ENCODE measurements around the gene DMKN.

The DMKN gene

DNA sequence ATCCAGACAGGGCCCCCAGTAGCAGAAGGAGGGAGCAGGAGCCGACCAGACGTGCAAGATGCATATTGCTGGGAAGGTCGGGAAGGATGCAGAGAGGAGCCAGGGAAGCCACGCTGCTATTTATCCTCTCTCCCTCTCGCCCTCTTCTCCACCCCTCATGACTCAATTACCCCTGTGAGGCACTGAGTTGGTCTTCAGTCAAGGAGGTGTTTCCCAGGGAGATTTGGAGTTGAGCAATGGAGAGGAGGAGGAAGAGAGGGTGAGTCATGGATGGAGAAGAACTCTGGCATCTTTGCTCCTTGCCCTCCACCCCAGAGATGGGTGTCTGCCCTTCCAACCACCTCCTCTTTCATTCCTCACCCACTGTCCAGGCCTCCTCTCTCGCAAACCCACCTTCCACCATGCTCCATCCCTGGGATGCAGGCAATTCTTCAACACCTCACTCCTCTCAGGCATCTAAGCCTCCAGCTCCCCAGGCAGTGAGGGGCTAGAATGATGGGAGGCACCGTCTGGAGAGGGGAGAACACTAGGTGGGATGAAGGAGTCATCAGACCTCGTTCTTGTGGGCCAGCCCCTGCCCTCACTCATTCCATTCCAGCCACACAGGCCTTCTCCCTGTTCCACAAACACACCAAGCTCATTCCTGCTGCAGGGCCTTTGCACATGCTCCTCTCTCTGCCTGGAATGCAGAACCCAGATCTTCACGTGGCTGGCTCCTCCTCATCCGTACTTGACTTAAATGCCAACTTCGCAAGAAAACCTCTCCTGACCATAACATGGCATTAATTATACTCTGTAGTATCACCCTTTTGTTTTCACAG lies 15.0 kb upstream of the DMKN start, which contains the start of gene SBSN:
SBSN (minus strand) TSS at position 94 of the 821 bp plus-strand sequence; CDS start at position 64, 30 bp downstream.
- no peaks in the 10 kb centered on the region for H4K20me1 ChIP-seq (ENCODE audit: control insufficient read depth, insufficient read depth, low read depth, low read length)
- no peaks in the 10 kb centered on the region for H3K36me3 ChIP-seq (ENCODE audit: control insufficient read depth, low read length)
- no peaks in the 10 kb centered on the region for H3K9me2 ChIP-seq (replicated peaks; ENCODE audit: control insufficient read depth, low read length)
- H3K27me3 ChIP-seq (ENCODE audit: control insufficient read depth, low read length) = peaks cover 19% of the 10 kb centered on the region; the same call in 1 of the 2 replicates
- no peak within 1 kb of the TSS for H3K27ac ChIP-seq (ENCODE audit: low read depth, low read length)
- H3K4me1 ChIP-seq (ENCODE audit: control insufficient read depth, low read length) = no peaks in the 10 kb centered on the region
- no peaks in the 10 kb centered on the region for H3F3A ChIP-seq (ENCODE audit: control insufficient read depth, insufficient read depth)
- TF ChIP-seq, protein P1, sequence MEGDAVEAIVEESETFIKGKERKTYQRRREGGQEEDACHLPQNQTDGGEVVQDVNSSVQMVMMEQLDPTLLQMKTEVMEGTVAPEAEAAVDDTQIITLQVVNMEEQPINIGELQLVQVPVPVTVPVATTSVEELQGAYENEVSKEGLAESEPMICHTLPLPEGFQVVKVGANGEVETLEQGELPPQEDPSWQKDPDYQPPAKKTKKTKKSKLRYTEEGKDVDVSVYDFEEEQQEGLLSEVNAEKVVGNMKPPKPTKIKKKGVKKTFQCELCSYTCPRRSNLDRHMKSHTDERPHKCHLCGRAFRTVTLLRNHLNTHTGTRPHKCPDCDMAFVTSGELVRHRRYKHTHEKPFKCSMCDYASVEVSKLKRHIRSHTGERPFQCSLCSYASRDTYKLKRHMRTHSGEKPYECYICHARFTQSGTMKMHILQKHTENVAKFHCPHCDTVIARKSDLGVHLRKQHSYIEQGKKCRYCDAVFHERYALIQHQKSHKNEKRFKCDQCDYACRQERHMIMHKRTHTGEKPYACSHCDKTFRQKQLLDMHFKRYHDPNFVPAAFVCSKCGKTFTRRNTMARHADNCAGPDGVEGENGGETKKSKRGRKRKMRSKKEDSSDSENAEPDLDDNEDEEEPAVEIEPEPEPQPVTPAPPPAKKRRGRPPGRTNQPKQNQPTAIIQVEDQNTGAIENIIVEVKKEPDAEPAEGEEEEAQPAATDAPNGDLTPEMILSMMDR (IDR thresholded peaks at IDR 0.05; ENCODE audit: low read depth, low read length, poor library complexity, severe bottlenecking) = no peak
- no peak for TF ChIP-seq EZH2phosphoT487 (IDR thresholded peaks at IDR 0.05; ENCODE audit: borderline replicate concordance, low read length)
- no peak within 1 kb of the TSS for H3K4me3 ChIP-seq (ENCODE audit: low read length)
- no peak within 1 kb of the TSS for H3K4me2 ChIP-seq (ENCODE audit: low read length)
- H3K9me3 ChIP-seq (ENCODE audit: control insufficient read depth, insufficient read depth, low read length) = no peaks in the 10 kb centered on the region
- H3K79me2 ChIP-seq (ENCODE audit: control insufficient read depth, low read length) = no peaks in the 10 kb centered on the region

DNA sequence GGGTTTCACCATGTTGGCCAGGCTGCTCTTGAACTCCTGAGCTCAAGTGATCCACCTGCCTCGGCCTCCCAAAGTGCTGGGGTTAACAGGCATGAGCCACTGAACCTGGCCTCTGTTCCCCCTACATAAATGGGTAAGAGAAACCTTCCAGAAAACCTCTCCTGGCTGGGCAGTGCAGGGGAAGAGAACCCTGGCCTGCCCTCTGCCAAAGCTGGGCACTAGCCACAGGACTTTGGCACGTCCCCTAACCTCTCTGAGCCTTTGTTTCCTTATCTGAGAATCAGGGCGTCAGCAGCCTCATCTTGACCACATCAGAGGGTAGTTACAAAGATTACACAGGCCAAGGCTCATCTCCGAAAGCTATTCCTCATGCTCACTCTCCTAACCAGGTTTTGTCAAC lies 12.4 kb upstream of the DMKN start:
- Histone ChIP-seq H3K9me3 (ENCODE audit: control insufficient read depth, insufficient read depth, low read length) (no peaks in the 10 kb centered on the region), H3K27me3 (ENCODE audit: control insufficient read depth, low read length) (peaks cover 19% of the 10 kb centered on the region; the same call in 1 of the 2 replicates)
- no peak for TF ChIP-seq EZH2phosphoT487 (IDR thresholded peaks at IDR 0.05; ENCODE audit: borderline replicate concordance, low read length)
- TF ChIP-seq, protein P1 (IDR thresholded peaks at IDR 0.05; ENCODE audit: low read depth, low read length, poor library complexity, severe bottlenecking) = no peak

DNA sequence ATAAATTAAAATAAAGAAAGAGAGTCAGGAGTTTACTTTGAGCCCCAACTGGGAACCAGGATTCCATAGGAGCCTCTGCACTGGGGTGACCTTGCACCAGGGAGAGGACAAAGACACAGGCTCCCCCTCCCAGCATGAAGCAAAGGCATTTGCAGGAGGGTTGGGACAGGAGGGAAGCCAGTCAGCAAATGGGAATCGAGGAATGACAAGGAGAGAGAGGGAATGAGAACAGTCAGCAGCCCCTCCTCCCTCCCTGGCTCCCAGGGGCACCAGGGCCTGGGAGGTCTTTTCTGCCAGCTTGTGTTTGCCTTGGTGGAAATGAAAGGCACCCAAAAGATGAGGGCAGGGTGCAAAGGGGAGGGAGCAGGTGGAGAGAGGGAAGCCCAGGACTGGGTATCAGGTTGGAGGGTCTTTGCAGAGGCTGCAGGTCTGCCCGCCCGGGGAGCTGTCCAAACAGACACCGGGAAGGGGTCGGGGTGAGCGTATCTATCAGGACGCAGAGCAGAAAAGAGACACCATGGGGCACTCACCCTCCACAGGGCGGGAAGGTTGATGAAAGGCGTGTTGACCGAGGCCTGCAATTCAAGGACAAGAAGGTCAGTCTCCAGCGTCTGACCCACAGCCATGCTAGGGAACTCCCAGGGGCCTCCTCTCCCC lies 10.9 kb upstream of the DMKN start:
- H3K4me3 ChIP-seq (ENCODE audit: low read length) = no peak overlapping the region

More for the DNA sequence above, 12.4 kb upstream of the DMKN start:
- Histone ChIP-seq H4K20me1 (ENCODE audit: control insufficient read depth, insufficient read depth, low read depth, low read length) (no peaks in the 10 kb centered on the region), H3K4me2 (ENCODE audit: low read length) (no peak overlapping the region), H3K4me1 (ENCODE audit: control insufficient read depth, low read length) (no peaks in the 10 kb centered on the region), H3K79me2 (ENCODE audit: control insufficient read depth, low read length) (no peaks in the 10 kb centered on the region), H3K36me3 (ENCODE audit: control insufficient read depth, low read length) (no peaks in the 10 kb centered on the region), H3K27ac (ENCODE audit: low read depth, low read length) (no peak overlapping the region), H3F3A (ENCODE audit: control insufficient read depth, insufficient read depth) (no peaks in the 10 kb centered on the region), H3K9me2 (replicated peaks; ENCODE audit: control insufficient read depth, low read length) (no peaks in the 10 kb centered on the region), H3K4me3 (ENCODE audit: low read length) (no peak overlapping the region)

More for the DNA sequence above, 10.9 kb upstream of the DMKN start:
- Histone ChIP-seq H3K79me2 (ENCODE audit: control insufficient read depth, low read length) (no peaks in the 10 kb centered on the region), H3K4me2 (ENCODE audit: low read length) (no peak overlapping the region), H3F3A (ENCODE audit: control insufficient read depth, insufficient read depth) (no peaks in the 10 kb centered on the region), H3K9me2 (replicated peaks; ENCODE audit: control insufficient read depth, low read length) (no peaks in the 10 kb centered on the region), H3K4me1 (ENCODE audit: control insufficient read depth, low read length) (no peaks in the 10 kb centered on the region), H3K36me3 (ENCODE audit: control insufficient read depth, low read length) (no peaks in the 10 kb centered on the region), H3K27ac (ENCODE audit: low read depth, low read length) (no peak overlapping the region), H3K9me3 (ENCODE audit: control insufficient read depth, insufficient read depth, low read length) (no peaks in the 10 kb centered on the region), H3K27me3 (ENCODE audit: control insufficient read depth, low read length) (peaks cover 11% of the 10 kb centered on the region; the same call in 1 of the 2 replicates), H4K20me1 (ENCODE audit: control insufficient read depth, insufficient read depth, low read depth, low read length) (no peaks in the 10 kb centered on the region)
- no peak for TF ChIP-seq EZH2phosphoT487 (IDR thresholded peaks at IDR 0.05; ENCODE audit: borderline replicate concordance, low read length)
- TF ChIP-seq, protein P1 (IDR thresholded peaks at IDR 0.05; ENCODE audit: low read depth, low read length, poor library complexity, severe bottlenecking) = no peak

Measured in DOHH2 (cell line).